WTC11 (cell line): ENCODE results near the gene FHOD3. TPM values are rescaled to one million over a fixed set of nuclear protein-coding genes. Genes with fewer than 3 reads are reported as not detected.

ENCODE experiments used
- ATAC-seq: fragments of 200-7000 bp; cut with Tn5 transposase; 2 replicates; pipeline ENCODE4 v1.10.0; 2021; ENCODE audit warnings: mild to moderate bottlenecking, moderate library complexity
- CTCF ChIA-PET: fragments of 300-600 bp; sonication (Branson Sonifier 250); formaldehyde crosslinking; loops from one replicate; lab custom pipeline; 2021; ENCODE audit warnings: antibody characterized with exemption; lab: Charles Lee
- POLR2A ChIA-PET: fragments of 350-600 bp; sonication (Branson Sonifier 250); formaldehyde crosslinking; loops from one replicate; lab custom pipeline; 2021; ENCODE audit warnings: antibody characterized with exemption; lab: Charles Lee
- DNase-seq: peaks from one replicate; pipeline ENCODE4 v3.0.0; 2021; ENCODE audit warnings: low spot score
- H3K27ac Mint-ChIP-seq: 2 replicates; pipeline ENCODE4 v1.8.0; 2021; ENCODE audit warnings: mixed read lengths
- H3K27me3 Mint-ChIP-seq: 2 replicates; pipeline ENCODE4 v1.8.0; 2021; ENCODE audit warnings: low read depth, mild to moderate bottlenecking, moderate library complexity, mixed read lengths
- H3K36me3 Mint-ChIP-seq: 2 replicates; pipeline ENCODE4 v1.8.0; 2021; ENCODE audit warnings: mixed read lengths
- H3K4me1 Mint-ChIP-seq: 2 replicates; pipeline ENCODE4 v1.8.0; 2022; ENCODE audit warnings: mixed read lengths
- H3K4me3 Mint-ChIP-seq: 2 replicates; pipeline ENCODE4 v1.8.0; 2021; ENCODE audit warnings: mild to moderate bottlenecking, moderate library complexity, mixed read lengths
- H3K9me3 Mint-ChIP-seq: 2 replicates; pipeline ENCODE4 v1.8.0; 2021; ENCODE audit warnings: mixed read lengths
- CBFB ChIP-seq: sonication (generic); formaldehyde crosslinking; IDR thresholded peaks from 2 replicates; pipeline ENCODE4 v1.8.1; 2022; ENCODE audit warnings: mild to moderate bottlenecking, low read depth, missing genetic modification reagents
- CTCF ChIP-seq: fragments of 200-600 bp; IDR thresholded peaks from 2 replicates; pipeline ENCODE4 v1.8.0; 2022; ENCODE audit warnings: antibody characterized with exemption
- ETV6 ChIP-seq: sonication (generic); formaldehyde crosslinking; IDR thresholded peaks from 2 replicates; pipeline ENCODE4 v1.8.1; 2022; ENCODE audit warnings: mild to moderate bottlenecking, missing genetic modification reagents
- FOXJ3 ChIP-seq: sonication (generic); formaldehyde crosslinking; IDR thresholded peaks from 2 replicates; pipeline ENCODE4 v1.9.0; 2021; ENCODE audit warnings: missing genetic modification reagents, mild to moderate bottlenecking, borderline replicate concordance
- FOXK1 ChIP-seq: sonication (generic); formaldehyde crosslinking; IDR thresholded peaks from 2 replicates; pipeline ENCODE4 v1.8.0; 2022; ENCODE audit warnings: mild to moderate bottlenecking, moderate library complexity, missing genetic modification reagents
- GABPB1 ChIP-seq: sonication (generic); formaldehyde crosslinking; IDR thresholded peaks from 2 replicates; pipeline ENCODE4 v1.8.1; 2023; ENCODE audit warnings: mild to moderate bottlenecking, missing genetic modification reagents
- IRF2 ChIP-seq: sonication (generic); formaldehyde crosslinking; IDR thresholded peaks from 2 replicates; pipeline ENCODE4 v1.8.0; 2022; ENCODE audit warnings: low read depth, missing genetic modification reagents, borderline replicate concordance
- KAT7 ChIP-seq: sonication (generic); formaldehyde crosslinking; IDR thresholded peaks from 2 replicates; pipeline ENCODE4 v1.8.1; 2023; ENCODE audit warnings: missing genetic modification reagents, mild to moderate bottlenecking, borderline replicate concordance
- NR3C1 ChIP-seq: sonication (generic); formaldehyde crosslinking; conservative IDR thresholded peaks from 2 replicates; pipeline ENCODE4 v1.8.1; 2023; ENCODE audit warnings: low read depth, mild to moderate bottlenecking, missing genetic modification reagents
- ZNF219 ChIP-seq: sonication (generic); formaldehyde crosslinking; IDR thresholded peaks from 2 replicates; pipeline ENCODE4 v1.8.0; 2023; ENCODE audit warnings: missing genetic modification reagents, mild to moderate bottlenecking, borderline replicate concordance
- ZNF263 ChIP-seq: sonication (generic); formaldehyde crosslinking; IDR thresholded peaks from 2 replicates; pipeline ENCODE4 v1.8.1; 2022; ENCODE audit warnings: low read depth, mild to moderate bottlenecking, moderate library complexity, missing genetic modification reagents
- ZNF425 ChIP-seq: fragments of 250-450 bp; sonication (Bioruptor Pico); conservative IDR thresholded peaks from 2 replicates; pipeline ENCODE4 v1.9.0; 2021; ENCODE audit warnings: mild to moderate bottlenecking
- total RNA-seq: library from RNA; stranded (reverse); gene quantifications from 3 replicates; pipeline ENCODE4 v1.2.3, GENCODE V29; 2021
- TF ChIP-seq, protein P1 (sequence below): sonication (generic); formaldehyde crosslinking; IDR thresholded peaks from 2 replicates; pipeline ENCODE4 v1.8.0; 2022; ENCODE audit warnings: mild to moderate bottlenecking, missing genetic modification reagents
- TF ChIP-seq, protein P2 (sequence below): sonication (generic); formaldehyde crosslinking; IDR thresholded peaks from 2 replicates; pipeline ENCODE4 v1.8.1; 2023; ENCODE audit warnings: mild to moderate bottlenecking, missing genetic modification reagents, moderate library complexity
- TF ChIP-seq, protein P3 (sequence below): sonication (generic); formaldehyde crosslinking; IDR thresholded peaks from 2 replicates; pipeline ENCODE4 v1.8.1; 2023; ENCODE audit warnings: mild to moderate bottlenecking, moderate library complexity, missing genetic modification reagents
- TF ChIP-seq, protein P4 (sequence below): fragments of 250-450 bp; sonication (Bioruptor Pico); IDR thresholded peaks from 2 replicates; pipeline ENCODE4 v1.9.0; 2021; ENCODE audit warnings: moderate library complexity, mild to moderate bottlenecking, inconsistent platforms, borderline replicate concordance

The FHOD3 gene
- total RNA-seq, 1 experiment from 2014 or later, result 3.8 TPM

GRCh38 chr18:36427369-36427768, 129.9 kb downstream of the FHOD3 start (continued):
- TF ChIP-seq ZNF425 (no peak), CBFB (CRISPR knock-in tag) (no peak), IRF2 (no peak), FOXJ3 (no peak), FOXK1 (no peak)
- TF ChIP-seq, protein P1, sequence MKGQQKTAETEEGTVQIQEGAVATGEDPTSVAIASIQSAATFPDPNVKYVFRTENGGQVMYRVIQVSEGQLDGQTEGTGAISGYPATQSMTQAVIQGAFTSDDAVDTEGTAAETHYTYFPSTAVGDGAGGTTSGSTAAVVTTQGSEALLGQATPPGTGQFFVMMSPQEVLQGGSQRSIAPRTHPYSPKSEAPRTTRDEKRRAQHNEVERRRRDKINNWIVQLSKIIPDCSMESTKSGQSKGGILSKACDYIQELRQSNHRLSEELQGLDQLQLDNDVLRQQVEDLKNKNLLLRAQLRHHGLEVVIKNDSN (CRISPR knock-in tag), result no peak
- TF ChIP-seq, protein P2, sequence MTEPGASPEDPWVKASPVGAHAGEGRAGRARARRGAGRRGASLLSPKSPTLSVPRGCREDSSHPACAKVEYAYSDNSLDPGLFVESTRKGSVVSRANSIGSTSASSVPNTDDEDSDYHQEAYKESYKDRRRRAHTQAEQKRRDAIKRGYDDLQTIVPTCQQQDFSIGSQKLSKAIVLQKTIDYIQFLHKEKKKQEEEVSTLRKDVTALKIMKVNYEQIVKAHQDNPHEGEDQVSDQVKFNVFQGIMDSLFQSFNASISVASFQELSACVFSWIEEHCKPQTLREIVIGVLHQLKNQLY (CRISPR knock-in tag), result no peak
- TF ChIP-seq, all 79 proteins: peak for 0

- ChIA-PET POLR2A (no interaction called here), CTCF (interaction anchor here (2.6 kb wide), 1 partner anchor 15 kb away, joined by 5 read pairs; no protein-coding TSS in a partner anchor)
- H3K9me3 Mint-ChIP-seq, result no peaks in the 10 kb centered on the region
These were observed 130.3 kb downstream of the FHOD3 start for GRCh38 chr18:36427831-36428230.

DNA sequence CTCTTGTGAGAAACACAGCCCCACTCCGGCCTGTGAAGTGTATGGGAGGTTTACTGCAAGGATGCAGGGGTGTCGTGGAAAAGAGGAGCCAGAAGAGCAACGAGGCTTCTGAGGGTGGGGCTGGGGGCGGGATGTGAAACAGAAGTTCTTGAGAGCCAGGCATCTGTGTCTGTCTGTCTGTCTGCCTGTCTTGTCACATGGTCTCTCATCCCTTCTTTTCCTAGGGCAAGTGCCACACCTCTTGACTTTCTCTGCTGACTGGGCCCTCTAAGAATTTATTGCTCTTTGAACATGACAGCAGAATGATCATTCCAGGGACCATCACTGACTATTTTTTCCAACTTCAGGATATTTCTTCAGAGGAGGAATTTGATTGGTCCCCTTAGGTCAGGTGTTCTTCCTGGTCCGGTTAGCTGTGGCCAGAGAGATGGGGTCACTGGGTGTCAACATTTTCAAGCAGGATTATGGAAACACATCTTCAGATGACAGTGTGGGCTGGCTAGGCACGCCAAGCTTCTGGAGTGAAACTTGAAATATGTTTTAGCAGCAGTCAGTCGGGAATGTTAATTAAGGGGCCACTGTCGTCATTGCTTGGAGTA, 131.0 kb downstream of the FHOD3 start:
- CTCF ChIA-PET, result interaction anchor here (2.6 kb wide), 1 partner anchor 16 kb away, joined by 5 read pairs; no protein-coding TSS in a partner anchor
- H3K27ac Mint-ChIP-seq, result no peak overlapping the region
- ATAC-seq, result no peak

More at GRCh38 chr18:36427831-36428230, 130.3 kb downstream of the FHOD3 start:
- Mint-ChIP-seq H3K36me3 (no peaks in the 10 kb centered on the region), H3K27me3 (no peaks in the 10 kb centered on the region), H3K4me1 (no peaks in the 10 kb centered on the region), H3K27ac (no peak overlapping the region), H3K4me3 (no peak overlapping the region)
- DNase-seq (no peak), ATAC-seq (no peak)
- TF ChIP-seq ZNF219 (CRISPR knock-in tag), result no peak
- TF ChIP-seq, protein P3, sequence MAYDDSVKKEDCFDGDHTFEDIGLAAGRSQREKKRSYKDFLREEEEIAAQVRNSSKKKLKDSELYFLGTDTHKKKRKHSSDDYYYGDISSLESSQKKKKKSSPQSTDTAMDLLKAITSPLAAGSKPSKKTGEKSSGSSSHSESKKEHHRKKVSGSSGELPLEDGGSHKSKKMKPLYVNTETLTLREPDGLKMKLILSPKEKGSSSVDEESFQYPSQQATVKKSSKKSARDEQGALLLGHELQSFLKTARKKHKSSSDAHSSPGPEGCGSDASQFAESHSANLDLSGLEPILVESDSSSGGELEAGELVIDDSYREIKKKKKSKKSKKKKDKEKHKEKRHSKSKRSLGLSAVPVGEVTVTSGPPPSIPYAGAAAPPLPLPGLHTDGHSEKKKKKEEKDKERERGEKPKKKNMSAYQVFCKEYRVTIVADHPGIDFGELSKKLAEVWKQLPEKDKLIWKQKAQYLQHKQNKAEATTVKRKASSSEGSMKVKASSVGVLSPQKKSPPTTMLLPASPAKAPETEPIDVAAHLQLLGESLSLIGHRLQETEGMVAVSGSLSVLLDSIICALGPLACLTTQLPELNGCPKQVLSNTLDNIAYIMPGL (CRISPR knock-in tag), result no peak

More for the DNA sequence above, 131.0 kb downstream of the FHOD3 start:
- DNase-seq, result no peak
- H3K36me3 Mint-ChIP-seq, result no peaks in the 10 kb centered on the region
- H3K27me3 Mint-ChIP-seq, result no peaks in the 10 kb centered on the region
- TF ChIP-seq ZNF263, result no peak
- TF ChIP-seq CTCF, result no peak
- TF ChIP-seq KAT7, result no peak
- no peak for TF ChIP-seq GABPB1 (CRISPR knock-in tag)
- TF ChIP-seq NR3C1 (CRISPR knock-in tag), result no peak
- TF ChIP-seq, protein P4, sequence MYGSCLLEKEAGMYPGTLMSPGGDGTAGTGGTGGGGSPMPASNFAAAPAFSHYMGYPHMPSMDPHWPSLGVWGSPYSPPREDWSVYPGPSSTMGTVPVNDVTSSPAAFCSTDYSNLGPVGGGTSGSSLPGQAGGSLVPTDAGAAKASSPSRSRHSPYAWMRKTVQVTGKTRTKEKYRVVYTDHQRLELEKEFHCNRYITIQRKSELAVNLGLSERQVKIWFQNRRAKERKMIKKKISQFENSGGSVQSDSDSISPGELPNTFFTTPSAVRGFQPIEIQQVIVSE, result no peak
- no peak for TF ChIP-seq ETV6 (CRISPR knock-in tag)
- H3K9me3 Mint-ChIP-seq, result no peaks in the 10 kb centered on the region
- POLR2A ChIA-PET, result no interaction called here
- H3K4me1 Mint-ChIP-seq, result no peaks in the 10 kb centered on the region
- no peak overlapping the region for H3K4me3 Mint-ChIP-seq
